ENCODE measurements around the gene LGI2.
"Not testable (repeated sequence)": the region's sequence is repeated elsewhere in the genome, so short reads cannot be mapped to it uniquely, and the experiment has no call there.

- not testable (repeated sequence) for TF ChIP-seq CTCF (conservative IDR thresholded peaks at IDR 0.05 in 1 of 2, IDR thresholded peaks at IDR 0.05 in 1 of 2; ENCODE audit: extremely low read depth in 1 of 2, insufficient read depth in 1 of 2, low read depth in 1 of 2, low read length in 2 of 2); EZH2 (IDR thresholded peaks at IDR 0.05; ENCODE audit: borderline replicate concordance, low read length)
These were observed 21.3 kb upstream of the LGI2 start for GRCh38 chr4:25052037-25052436.
